ENCODE results near the gene DGKI. TPM values are rescaled to one million over a fixed set of nuclear protein-coding genes. Genes with fewer than 3 reads are reported as not detected.

DGKI gene
- total RNA-seq, 2 experiments from 2014 or later: 0.46 TPM; not detected in 1

DNA sequence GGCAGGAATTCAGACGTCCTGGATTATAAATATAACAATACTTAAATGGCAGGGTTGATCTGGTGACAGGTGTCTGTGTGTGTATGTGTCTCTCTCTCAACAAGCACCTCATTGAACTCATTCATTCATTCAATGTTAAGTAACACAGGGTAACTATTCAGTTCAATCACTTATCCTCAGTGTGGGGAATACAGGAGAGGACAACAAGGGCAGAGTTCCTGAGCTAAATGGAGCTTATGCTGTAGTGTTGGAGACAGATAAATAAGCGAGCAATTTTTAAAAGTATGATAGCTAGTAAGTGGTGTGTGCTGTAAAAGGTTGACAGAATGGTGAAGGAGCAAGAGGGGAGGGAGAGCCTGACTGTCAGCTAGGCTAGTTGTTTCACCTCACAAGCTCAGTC lies 178.4 kb downstream of the DGKI start:
- TF ChIP-seq, protein P1, sequence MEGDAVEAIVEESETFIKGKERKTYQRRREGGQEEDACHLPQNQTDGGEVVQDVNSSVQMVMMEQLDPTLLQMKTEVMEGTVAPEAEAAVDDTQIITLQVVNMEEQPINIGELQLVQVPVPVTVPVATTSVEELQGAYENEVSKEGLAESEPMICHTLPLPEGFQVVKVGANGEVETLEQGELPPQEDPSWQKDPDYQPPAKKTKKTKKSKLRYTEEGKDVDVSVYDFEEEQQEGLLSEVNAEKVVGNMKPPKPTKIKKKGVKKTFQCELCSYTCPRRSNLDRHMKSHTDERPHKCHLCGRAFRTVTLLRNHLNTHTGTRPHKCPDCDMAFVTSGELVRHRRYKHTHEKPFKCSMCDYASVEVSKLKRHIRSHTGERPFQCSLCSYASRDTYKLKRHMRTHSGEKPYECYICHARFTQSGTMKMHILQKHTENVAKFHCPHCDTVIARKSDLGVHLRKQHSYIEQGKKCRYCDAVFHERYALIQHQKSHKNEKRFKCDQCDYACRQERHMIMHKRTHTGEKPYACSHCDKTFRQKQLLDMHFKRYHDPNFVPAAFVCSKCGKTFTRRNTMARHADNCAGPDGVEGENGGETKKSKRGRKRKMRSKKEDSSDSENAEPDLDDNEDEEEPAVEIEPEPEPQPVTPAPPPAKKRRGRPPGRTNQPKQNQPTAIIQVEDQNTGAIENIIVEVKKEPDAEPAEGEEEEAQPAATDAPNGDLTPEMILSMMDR (conservative IDR thresholded peaks at IDR 0.05; ENCODE audit: low read length): no peak
- no peak for TF ChIP-seq EZH2phosphoT487 (IDR thresholded peaks at IDR 0.05; ENCODE audit: borderline replicate concordance, low read depth, low read length)
- H3K4me2 ChIP-seq (ENCODE audit: low read length): no peak overlapping the region
- H3K4me3 ChIP-seq (ENCODE audit: low read depth, low read length, poor library complexity, severe bottlenecking): no peak overlapping the region
- CTCF ChIA-PET (ENCODE audit: unreplicated experiment): no interaction called here
- no peak overlapping the region for H3K27ac ChIP-seq (ENCODE audit: low read depth, low read length, poor library complexity, severe bottlenecking)
- H3K9me2 ChIP-seq (ENCODE audit: insufficient read depth, low read length): 0 out of 2 replicates have a peak, but pooled peaks cover 4% of the 10 kb centered on the region
- H3K79me2 ChIP-seq (ENCODE audit: insufficient read depth, low read depth, low read length): no peaks in the 10 kb centered on the region
- BruUV-seq (replicated peaks): no TSS peak
- H3K9me3 ChIP-seq (ENCODE audit: low read length): no peaks in the 10 kb centered on the region
- H3K36me3 ChIP-seq (ENCODE audit: insufficient read depth, low read length): no peaks in the 10 kb centered on the region
- POLR2A ChIA-PET: no interaction called here
- intact Hi-C loops (cut with micrococcal nuclease; ENCODE audit: unreplicated experiment): no loop called here
- no peak for DNase-seq (ENCODE audit: low spot score)
- no peaks in the 10 kb centered on the region for H4K20me1 ChIP-seq (ENCODE audit: insufficient read depth, low read length)
- no peaks in the 10 kb centered on the region for H3K4me1 ChIP-seq (ENCODE audit: insufficient read depth, low read length, poor library complexity, severe bottlenecking)
- no peak overlapping the region for H2AFZ ChIP-seq (ENCODE audit: low read length)

DNA sequence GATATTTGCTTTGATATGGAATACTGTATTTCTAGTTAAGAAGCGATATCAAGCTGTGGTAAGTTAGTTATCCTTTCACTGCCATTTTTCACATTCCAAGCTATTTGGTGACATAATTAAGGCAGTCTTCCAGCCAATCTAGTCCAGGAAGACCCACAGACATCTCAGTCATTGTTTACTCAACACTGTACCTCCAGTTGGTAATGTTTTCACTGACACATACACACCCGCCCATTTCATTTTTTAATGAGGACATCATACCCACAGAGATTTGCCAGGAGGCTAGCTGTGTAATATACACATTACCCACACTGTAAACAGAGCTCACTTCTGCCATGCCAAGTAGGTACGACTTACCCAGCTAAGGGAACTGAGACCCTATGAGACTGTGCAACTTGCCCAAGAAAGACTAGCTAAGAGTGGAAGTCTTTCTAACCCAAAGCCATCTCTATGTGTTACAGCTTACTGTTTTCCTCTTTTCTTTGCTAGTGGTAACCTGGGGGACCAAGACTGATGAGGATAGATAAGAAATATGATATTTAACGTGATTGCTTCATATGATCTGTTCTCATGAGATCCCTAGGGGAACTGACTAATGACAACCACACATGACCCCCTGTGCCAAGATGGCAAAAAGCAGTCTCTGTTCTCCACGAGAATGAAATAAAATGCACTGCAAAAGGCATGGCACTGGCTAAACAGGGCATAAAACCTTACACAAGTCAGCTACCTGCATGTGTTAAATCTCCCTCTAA lies 179.0 kb downstream of the DGKI start:
- Histone ChIP-seq H3K79me2 (ENCODE audit: insufficient read depth, low read depth, low read length) (no peaks in the 10 kb centered on the region), H3K9me3 (ENCODE audit: low read length) (no peaks in the 10 kb centered on the region), H3K36me3 (ENCODE audit: insufficient read depth, low read length) (no peaks in the 10 kb centered on the region), H4K20me1 (ENCODE audit: insufficient read depth, low read length) (no peaks in the 10 kb centered on the region), H3K4me1 (ENCODE audit: insufficient read depth, low read length, poor library complexity, severe bottlenecking) (no peaks in the 10 kb centered on the region), H3K9me2 (ENCODE audit: insufficient read depth, low read length) (0 out of 2 replicates have a peak, but pooled peaks cover 4% of the 10 kb centered on the region), H2AFZ (ENCODE audit: low read length) (no peak overlapping the region), H3K4me3 (ENCODE audit: low read depth, low read length, poor library complexity, severe bottlenecking) (no peak overlapping the region), H3K4me2 (ENCODE audit: low read length) (no peak overlapping the region), H3K27ac (ENCODE audit: low read depth, low read length, poor library complexity, severe bottlenecking) (no peak overlapping the region)
- CTCF ChIA-PET (ENCODE audit: unreplicated experiment): no interaction called here
- TF ChIP-seq, protein P1 (conservative IDR thresholded peaks at IDR 0.05; ENCODE audit: low read length): no peak
- TF ChIP-seq EZH2phosphoT487 (IDR thresholded peaks at IDR 0.05; ENCODE audit: borderline replicate concordance, low read depth, low read length): no peak
- BruUV-seq (replicated peaks): no TSS peak
- intact Hi-C loops (cut with micrococcal nuclease; ENCODE audit: unreplicated experiment): no loop called here
- no peak for DNase-seq (ENCODE audit: low spot score)
- POLR2A ChIA-PET: no interaction called here

DNA sequence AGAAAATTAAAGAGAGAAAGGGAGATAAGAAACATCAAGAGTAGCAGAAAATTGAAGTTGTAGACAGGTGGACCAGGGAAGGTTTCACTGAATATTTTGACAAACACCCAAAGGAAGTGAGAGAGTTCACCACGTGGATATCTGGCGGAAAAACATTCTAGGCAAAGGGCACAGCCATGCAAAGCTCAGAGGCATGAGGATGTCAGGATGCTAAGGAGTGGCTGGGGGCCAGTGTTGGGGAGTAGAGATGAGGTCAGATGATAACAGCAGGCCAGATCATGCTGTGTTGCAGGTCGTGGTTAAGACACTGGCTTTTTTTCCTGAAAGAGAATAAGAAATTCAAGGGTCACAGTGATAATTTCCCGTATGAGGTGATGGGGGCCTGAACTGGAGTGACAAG lies 181.9 kb downstream of the DGKI start:
- TF ChIP-seq, protein P1 (conservative IDR thresholded peaks at IDR 0.05; ENCODE audit: low read length): no peak
- no peak for TF ChIP-seq EZH2phosphoT487 (IDR thresholded peaks at IDR 0.05; ENCODE audit: borderline replicate concordance, low read depth, low read length)
- BruUV-seq (replicated peaks): no TSS peak

More for the DNA sequence above, 181.9 kb downstream of the DGKI start:
- Histone ChIP-seq H3K4me2 (ENCODE audit: low read length) (no peak overlapping the region), H3K27ac (ENCODE audit: low read depth, low read length, poor library complexity, severe bottlenecking) (no peak overlapping the region), H3K36me3 (ENCODE audit: insufficient read depth, low read length) (no peaks in the 10 kb centered on the region), H3K9me3 (ENCODE audit: low read length) (no peaks in the 10 kb centered on the region), H3K4me3 (ENCODE audit: low read depth, low read length, poor library complexity, severe bottlenecking) (no peak overlapping the region), H3K4me1 (ENCODE audit: insufficient read depth, low read length, poor library complexity, severe bottlenecking) (no peaks in the 10 kb centered on the region), H3K79me2 (ENCODE audit: insufficient read depth, low read depth, low read length) (no peaks in the 10 kb centered on the region), H2AFZ (ENCODE audit: low read length) (no peak overlapping the region), H4K20me1 (ENCODE audit: insufficient read depth, low read length) (no peaks in the 10 kb centered on the region), H3K9me2 (ENCODE audit: insufficient read depth, low read length) (0 out of 2 replicates have a peak, but pooled peaks cover 4% of the 10 kb centered on the region)
- no peak for DNase-seq (ENCODE audit: low spot score)
- intact Hi-C loops (cut with micrococcal nuclease; ENCODE audit: unreplicated experiment): no loop called here
- CTCF ChIA-PET (ENCODE audit: unreplicated experiment): no interaction called here
- POLR2A ChIA-PET: interaction anchor here (0.7 kb wide), 1 partner anchor 1493 kb away, joined by 6 read pairs; no protein-coding TSS in a partner anchor
